Stimulated activated CD8-positive, alpha-beta memory T cell treated with anti-CD3 and anti-CD28 coated beads, Interleukin-15, amount 100 ng/mL, for 48 hours (primary cell): ENCODE measurements around the gene SLC31A1.

Source experiments
- DNase-seq, 2 donors: peaks; one replicate each; pipeline ENCODE4 v3.0.0-alpha.2; 2020; ENCODE audit warnings: low read depth in 2 of 2

Gene SLC31A1

DNA sequence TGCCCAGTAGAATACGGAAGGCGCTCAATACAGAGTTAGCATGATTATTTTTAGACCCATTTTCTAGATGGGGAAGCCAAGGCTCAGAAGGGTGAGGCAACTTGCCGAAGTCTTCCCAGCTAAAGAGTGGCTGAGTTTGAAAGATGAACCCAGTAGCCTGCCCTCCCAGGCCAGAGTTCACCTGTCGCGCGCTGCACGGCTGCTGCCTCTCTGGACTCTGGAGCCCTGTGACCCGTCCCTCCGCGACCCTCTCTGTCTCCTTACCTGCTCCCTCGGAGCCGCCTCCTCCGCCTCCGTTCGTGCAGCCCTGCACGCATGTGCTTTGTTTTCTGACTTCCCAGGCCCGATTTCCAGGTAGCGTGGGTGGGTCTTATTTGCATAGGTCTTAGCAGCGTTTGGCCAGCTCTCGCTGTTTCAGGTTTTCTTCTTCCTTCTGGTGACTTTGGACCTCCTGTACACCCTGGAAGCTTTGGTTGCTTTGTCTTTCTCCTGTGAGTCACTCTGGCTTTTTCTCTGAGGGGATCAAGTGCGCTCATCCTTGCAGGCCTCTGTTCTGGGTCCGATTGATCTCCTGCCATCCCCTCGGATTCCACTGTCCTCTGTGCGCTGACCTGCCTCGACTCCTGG, 81.6 kb downstream of the SLC31A1 start, which contains the start of gene RNF183:
RNF183 (minus strand) TSS at position 585 of the 627 bp plus-strand sequence. CDS start 5,192 bp downstream, outside the sequence.
- DNase-seq, result no peak

DNA sequence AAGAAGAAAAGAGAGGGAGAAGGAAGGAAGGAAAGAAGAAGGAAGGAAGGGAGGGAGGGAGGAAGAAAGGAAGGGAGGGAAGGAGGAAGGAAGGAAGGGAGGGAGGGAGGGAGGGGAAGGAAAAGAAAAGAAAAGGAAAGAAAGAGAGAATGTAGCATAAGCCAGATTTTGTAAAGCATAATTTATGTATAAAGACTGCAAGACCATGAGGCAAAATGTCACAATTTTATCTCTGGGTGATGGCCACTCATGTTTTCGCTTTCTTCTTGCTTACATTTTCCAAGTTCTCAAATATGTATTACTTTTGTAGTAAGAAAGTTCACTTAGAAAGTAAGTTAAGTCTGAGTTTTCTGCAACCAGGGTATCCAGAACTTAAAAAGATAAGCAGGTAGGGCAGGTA, 85.2 kb downstream of the SLC31A1 start:
- no peak for DNase-seq

DNA sequence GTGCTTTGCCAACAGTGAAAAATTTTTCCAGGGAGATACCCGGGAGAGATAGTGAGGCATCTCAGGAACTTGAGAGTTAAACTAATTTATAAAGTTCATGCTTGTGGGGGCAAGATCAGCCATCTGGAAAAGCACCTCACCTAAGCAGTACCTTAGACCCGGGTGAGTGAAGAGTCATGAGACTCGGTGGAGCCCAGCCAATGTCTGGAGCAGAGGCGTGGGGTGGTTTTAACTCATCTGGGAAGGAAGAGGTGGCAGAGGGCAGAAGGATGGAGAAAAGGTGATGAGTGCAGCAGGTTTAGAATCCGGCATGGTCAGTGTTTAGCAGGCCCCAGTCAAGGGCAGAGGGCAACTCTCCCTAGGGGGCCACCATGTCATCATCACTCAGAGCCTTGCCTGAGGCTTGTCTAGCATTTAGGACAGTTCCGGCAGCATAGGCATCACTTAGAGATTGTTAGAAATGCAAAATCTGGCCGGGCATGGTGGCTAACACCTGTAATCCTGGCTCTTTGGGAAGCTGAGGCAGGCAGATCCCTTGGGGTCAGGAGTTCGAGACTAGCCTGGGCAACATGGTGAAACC, 86.1 kb downstream of the SLC31A1 start:
- DNase-seq, result no peak

DNA sequence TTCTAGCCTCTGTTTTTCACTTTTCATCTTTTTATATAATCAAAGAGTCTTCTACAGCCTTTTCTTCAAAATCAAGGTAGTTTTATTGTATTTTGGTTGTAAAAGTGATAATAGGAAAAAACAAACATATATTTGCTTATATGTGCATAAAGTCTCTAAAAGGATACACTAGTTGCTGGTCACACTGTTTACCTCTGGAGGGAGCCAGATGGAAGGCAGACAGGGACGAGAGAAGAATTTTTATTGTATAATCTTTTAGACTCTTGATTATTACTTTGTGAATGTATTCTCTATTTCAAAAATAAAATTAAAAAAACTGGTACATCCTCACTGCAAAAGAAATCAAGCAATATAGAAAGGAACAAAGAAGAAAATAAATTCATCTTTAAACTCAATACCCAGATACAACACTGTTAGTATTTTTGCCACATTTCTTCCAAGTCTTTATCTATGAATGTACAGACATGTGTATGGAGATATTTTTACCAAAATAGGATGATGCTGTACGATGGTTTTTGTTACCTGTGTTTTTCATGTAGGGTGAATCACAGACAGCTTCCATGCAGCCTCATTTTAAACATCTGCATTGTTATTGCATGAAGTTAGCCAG, 88.0 kb downstream of the SLC31A1 start:
- peak in 1 of 2 donors; percentile 1 for DNase-seq

DNA sequence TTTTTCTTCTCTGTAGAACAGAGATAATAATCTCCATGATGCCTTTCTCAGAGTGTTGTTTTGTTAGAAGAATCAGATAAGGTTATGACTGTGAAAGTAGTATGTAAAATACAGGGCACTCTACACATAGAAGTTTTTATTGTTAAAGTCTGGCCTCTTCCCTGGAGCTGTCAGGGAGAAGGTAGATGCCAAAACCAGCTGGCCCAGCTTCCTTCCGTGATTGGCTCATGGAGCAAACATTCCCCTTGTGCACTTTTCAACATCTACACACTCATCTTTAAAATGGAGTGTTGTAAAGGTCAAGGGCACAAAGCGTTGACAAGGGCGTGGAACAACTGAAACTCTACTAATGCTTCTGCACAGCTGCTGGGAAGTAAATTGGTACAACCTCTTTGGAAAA, 89.2 kb downstream of the SLC31A1 start:
- no peak for DNase-seq

DNA sequence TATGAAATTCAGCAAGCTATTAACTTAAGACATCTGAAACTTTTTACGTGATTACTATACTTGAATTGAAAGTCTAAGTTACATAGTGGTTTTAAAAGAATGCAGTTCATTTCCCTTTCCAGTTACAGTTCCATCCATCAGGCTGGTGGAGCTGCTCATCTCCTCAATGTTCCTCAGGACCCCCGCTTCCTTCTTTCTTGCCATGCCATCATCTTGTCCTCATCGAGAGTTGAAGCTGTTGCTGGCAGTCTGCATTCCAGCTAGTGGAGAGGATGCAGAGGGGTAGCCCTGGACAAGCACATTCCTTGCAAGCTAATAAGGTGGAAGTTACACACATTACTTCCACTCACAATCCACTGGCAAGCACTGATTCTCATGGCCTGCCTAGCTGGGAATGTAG, 90.6 kb downstream of the SLC31A1 start:
- DNase-seq, result no peak

DNA sequence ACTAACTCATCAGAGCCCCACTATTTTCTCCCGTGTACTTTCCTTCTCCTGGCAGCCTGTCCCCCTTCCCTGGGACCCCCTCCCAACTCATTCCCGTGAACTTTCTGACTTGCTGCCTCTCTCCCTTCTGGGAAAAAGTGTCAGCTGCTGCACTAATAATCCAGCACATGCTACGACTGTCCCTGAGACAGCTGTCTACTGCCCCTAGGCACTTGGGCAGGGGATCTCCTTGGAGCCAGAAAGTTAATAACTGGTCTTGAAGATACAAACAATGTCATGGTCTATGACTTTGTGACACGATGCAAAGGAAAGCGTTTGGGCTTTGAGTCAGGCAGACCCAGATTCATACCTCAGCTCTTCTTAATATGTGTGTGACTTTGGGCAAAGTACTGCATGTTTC, 91.9 kb downstream of the SLC31A1 start:
- DNase-seq, result no peak
